GM12892 (cell line): ENCODE measurements around the gene KRTAP4-2.
"Not testable (repeated sequence)": the region's sequence is repeated elsewhere in the genome, so short reads cannot be mapped to it uniquely, and the experiment has no call there.

ENCODE experiments used
- POLR2A ChIP-seq: IDR thresholded peaks from 2 replicates; pipeline ENCODE4 v1.6.1; 2011; ENCODE audit warnings: low read depth, low read length, control low read depth
- TAF1 ChIP-seq: IDR thresholded peaks from 2 replicates; pipeline ENCODE4 v1.6.1; 2011; ENCODE audit warnings: low read depth, mild to moderate bottlenecking, control low read depth, low read length, borderline replicate concordance

GRCh38 chr17:41226598-41227095, 48.6 kb upstream of the KRTAP4-2 start, which contains the start of gene KRTAP9-2:
- not testable (repeated sequence) for TF ChIP-seq POLR2A, TAF1
